Neural progenitor cell (in vitro differentiated cells): Measurements from ENCODE around the gene TRMT1L.

Experiments used
- CTCF ChIP-seq: fragments of 200-600 bp; sonication (generic); IDR thresholded peaks from 2 replicates; pipeline ENCODE4 v1.5.1; 2017; ENCODE audit warnings: antibody characterized with exemption, mild to moderate bottlenecking
- EZH2 ChIP-seq: fragments of 200-600 bp; sonication (generic); IDR thresholded peaks from 2 replicates; pipeline ENCODE4 v1.6.1; 2017; ENCODE audit warnings: antibody characterized with exemption, mild to moderate bottlenecking, moderate library complexity
- EZH2phosphoT487 ChIP-seq: fragments of 200-600 bp; sonication (generic); IDR thresholded peaks from 2 replicates; pipeline ENCODE4 v1.6.1; 2017; ENCODE audit warnings: antibody characterized with exemption

- TF ChIP-seq CTCF (no peak), EZH2 (no peak), EZH2phosphoT487 (no peak)
Measured at GRCh38 chr1:185083818-185084217, 72.9 kb downstream of the TRMT1L start.
